ENCODE measurements around the gene FAM228B. TPM values are rescaled to one million over a fixed set of nuclear protein-coding genes. Genes with fewer than 3 reads are reported as not detected.

FAM228B gene
- total RNA-seq, 1 experiment from 2014 or later, result 10.6 TPM

GRCh38 chr2:24211408-24211807 is 88.1 kb downstream of the FAM228B start:
- POLR2A ChIA-PET, result interaction anchor here (0.6 kb wide), 1 partner anchor 35 kb away, joined by 3 read pairs; no protein-coding TSS in a partner anchor

GRCh38 chr2:24214880-24215279 is 91.6 kb downstream of the FAM228B start:
- Mint-ChIP-seq H3K4me1 (ENCODE audit: insufficient read depth, unreplicated experiment) (no peaks in the 10 kb centered on the region), H3K27ac (ENCODE audit: low read depth, unreplicated experiment) (no peak overlapping the region), H3K27me3 (ENCODE audit: insufficient read depth, unreplicated experiment) (no peaks in the 10 kb centered on the region), H3K9me3 (ENCODE audit: unreplicated experiment) (no peaks in the 10 kb centered on the region), H3K36me3 (ENCODE audit: insufficient read depth, unreplicated experiment) (peaks cover 49% of the 10 kb centered on the region), H3K4me3 (ENCODE audit: unreplicated experiment) (no peak overlapping the region)
- no peak for TF ChIP-seq CTCF (IDR thresholded peaks at IDR 0.05; ENCODE audit: unreplicated experiment)
- POLR2A ChIA-PET, result no interaction called here
- intact Hi-C loops (cut with micrococcal nuclease), result no loop called here
- BruUV-seq (replicated peaks), result no TSS peak
- CTCF ChIA-PET, result no interaction called here
- DNase-seq (ENCODE audit: unreplicated experiment), result no peak

More at GRCh38 chr2:24211408-24211807, 88.1 kb downstream of the FAM228B start:
- intact Hi-C loops (cut with micrococcal nuclease), result no loop called here
- TF ChIP-seq CTCF (IDR thresholded peaks at IDR 0.05; ENCODE audit: unreplicated experiment), result no peak
- BruUV-seq (replicated peaks), result no TSS peak
- H3K27me3 Mint-ChIP-seq (ENCODE audit: insufficient read depth, unreplicated experiment), result no peaks in the 10 kb centered on the region
- CTCF ChIA-PET, result interaction anchor here (0.6 to 0.9 kb wide), 3 partner anchors 14 to 618 kb away, joined by 3 read pairs; no protein-coding TSS in a partner anchor
- H3K4me1 Mint-ChIP-seq (ENCODE audit: insufficient read depth, unreplicated experiment), result no peaks in the 10 kb centered on the region
- DNase-seq (ENCODE audit: unreplicated experiment), result no peak
- H3K9me3 Mint-ChIP-seq (ENCODE audit: unreplicated experiment), result no peaks in the 10 kb centered on the region
- H3K27ac Mint-ChIP-seq (ENCODE audit: low read depth, unreplicated experiment), result no peak overlapping the region
- H3K4me3 Mint-ChIP-seq (ENCODE audit: unreplicated experiment), result no peak overlapping the region
- H3K36me3 Mint-ChIP-seq (ENCODE audit: insufficient read depth, unreplicated experiment), result peaks cover 56% of the 10 kb centered on the region

Other genes starting within 250 kb of the FAM228B start
- 19.6 and 19.7 TPM in 2 replicates for gene ATAD2B, start 196.3 kb upstream of the FAM228B start, total RNA-seq (2022)
- gene UBXN2A, start 183.0 kb upstream of the FAM228B start, total RNA-seq (2022), result 13.0 and 13.6 TPM in 2 replicates
- 0.26 TPM in 1 of 2 replicates, not detected in the other for gene MFSD2B, start 113.4 kb upstream of the FAM228B start, total RNA-seq (2022)
- gene WDCP, start 76.1 kb upstream of the FAM228B start, total RNA-seq (2022), result 9.0 and 11.2 TPM in 2 replicates
- gene FKBP1B, start 73.7 kb upstream of the FAM228B start, total RNA-seq (2022), result 1.7 and 1.8 TPM in 2 replicates
- gene SF3B6, start 47.1 kb upstream of the FAM228B start, total RNA-seq (2022), result 141 and 180 TPM in 2 replicates
- gene TP53I3, start 38.6 kb upstream of the FAM228B start, total RNA-seq (2022), result 81.8 and 99.8 TPM in 2 replicates
- gene PFN4, start 135 bp upstream of the FAM228B start, total RNA-seq (2022), result 1.8 and 2.6 TPM in 2 replicates
- gene FAM228A, start 51.6 kb downstream of the FAM228B start, total RNA-seq (2022), result not detected in 2 replicates
- gene ITSN2, start 237.1 kb downstream of the FAM228B start, total RNA-seq (2022), result 36.5 and 40.8 TPM in 2 replicates

Measured in MCF 10A (cell line).